HepG2 (cell line): ENCODE data around the gene NDUFAF8. TPM values are rescaled to one million over a fixed set of nuclear protein-coding genes. Genes with fewer than 3 reads are reported as not detected.

Experiments used
- AKAP8 ChIP-seq: sonication (generic); formaldehyde crosslinking; IDR thresholded peaks from 2 replicates; pipeline ENCODE4 v1.5.1; 2020; ENCODE audit warnings: mild to moderate bottlenecking, missing genetic modification reagents
- ARNTL ChIP-seq: sonication (generic); formaldehyde crosslinking; IDR thresholded peaks from 2 replicates; pipeline ENCODE4 v1.4.0; 2020; ENCODE audit warnings: mild to moderate bottlenecking, missing genetic modification reagents
- DNMT1 ChIP-seq: sonication (generic); formaldehyde crosslinking; IDR thresholded peaks from 2 replicates; pipeline ENCODE4 v1.5.1; 2020; ENCODE audit warnings: mild to moderate bottlenecking, missing genetic modification reagents
- GATA4 ChIP-seq: sonication (generic); IDR thresholded peaks from 2 replicates; pipeline ENCODE4 v1.6.1; 2016; ENCODE audit warnings: antibody characterized with exemption, low read depth, borderline replicate concordance
- JUND ChIP-seq: sonication (generic); formaldehyde crosslinking; IDR thresholded peaks from 2 replicates; pipeline ENCODE4 v1.8.0; 2022; ENCODE audit warnings: mild to moderate bottlenecking, missing genetic modification reagents
- KAT7 ChIP-seq: IDR thresholded peaks from 2 replicates; pipeline ENCODE4 v1.6.1; 2018; ENCODE audit warnings: borderline replicate concordance, missing compliant biosample characterization
- MATR3 ChIP-seq: sonication (generic); formaldehyde crosslinking; IDR thresholded peaks from 2 replicates; pipeline ENCODE4 v1.4.0; 2020; ENCODE audit warnings: missing genetic modification reagents
- MXI1 ChIP-seq: IDR thresholded peaks from 3 replicates; pipeline ENCODE4 v1.6.1; 2012; ENCODE audit warnings: low read depth, low read length, inconsistent platforms, borderline replicate concordance
- NCOR1 ChIP-seq: fragments of 200-600 bp; sonication (generic); IDR thresholded peaks from 2 replicates; pipeline ENCODE4 v1.7.0; 2017; ENCODE audit warnings: antibody characterized with exemption, low read length, borderline replicate concordance
- NR2F2 ChIP-seq: IDR thresholded peaks from 2 replicates; pipeline ENCODE4 v1.6.1; 2012; ENCODE audit warnings: low read depth, inconsistent platforms, borderline replicate concordance
- RBAK ChIP-seq: sonication (generic); formaldehyde crosslinking; IDR thresholded peaks from 2 replicates; pipeline ENCODE4 v1.5.1; 2020; ENCODE audit warnings: mild to moderate bottlenecking, missing genetic modification reagents
- REST ChIP-seq, 2 experiments: IDR thresholded peaks; 2 replicates each; pipeline ENCODE4 v1.6.1; 2011 to 2012; ENCODE audit warnings: low read length in 2 of 2, borderline replicate concordance in 1 of 2, low read depth in 1 of 2, mild to moderate bottlenecking in 1 of 2, moderate library complexity in 1 of 2
- SIN3A ChIP-seq: IDR thresholded peaks from 2 replicates; pipeline ENCODE4 v1.6.1; 2011; ENCODE audit warnings: low read depth, mild to moderate bottlenecking, control low read depth, low read length, borderline replicate concordance
- SSRP1 ChIP-seq: IDR thresholded peaks from 2 replicates; pipeline ENCODE4 v1.6.1; 2016; ENCODE audit warnings: control low read depth
- TBP ChIP-seq: sonication (generic); formaldehyde crosslinking; IDR thresholded peaks from 2 replicates; pipeline ENCODE4 v1.5.0; 2020; ENCODE audit warnings: missing genetic modification reagents
- TEAD3 ChIP-seq: optimal IDR thresholded peaks from 2 replicates; pipeline ENCODE3; 2016; ENCODE audit warnings: borderline replicate concordance
- XRCC5 ChIP-seq: fragments of 200-400 bp; formaldehyde crosslinking; optimal IDR thresholded peaks from 2 replicates; pipeline ENCODE3; 2017; ENCODE audit warnings: mild to moderate bottlenecking, low read length
- ZBTB7B ChIP-seq: sonication (generic); formaldehyde crosslinking; IDR thresholded peaks from 2 replicates; pipeline ENCODE4 v1.4.0; 2020; ENCODE audit warnings: missing genetic modification reagents
- ZNF329 ChIP-seq: sonication (generic); formaldehyde crosslinking; IDR thresholded peaks from 2 replicates; pipeline ENCODE4 v1.9.0; 2021; ENCODE audit warnings: low read depth, mild to moderate bottlenecking, missing genetic modification reagents
- ZNF451 ChIP-seq: sonication (generic); formaldehyde crosslinking; IDR thresholded peaks from 2 replicates; pipeline ENCODE4 v1.5.0; 2020; ENCODE audit warnings: mild to moderate bottlenecking, missing genetic modification reagents
- ZNF562 ChIP-seq: sonication (generic); formaldehyde crosslinking; IDR thresholded peaks from 2 replicates; pipeline ENCODE4 v1.8.0; 2022; ENCODE audit warnings: missing genetic modification reagents, borderline replicate concordance
- ZNF652 ChIP-seq: IDR thresholded peaks from 2 replicates; pipeline ENCODE4 v1.6.1; 2016; ENCODE audit warnings: low read depth, borderline replicate concordance
- ZNF879 ChIP-seq: sonication (generic); formaldehyde crosslinking; IDR thresholded peaks from 2 replicates; pipeline ENCODE4 v1.8.1; 2023; ENCODE audit warnings: missing genetic modification reagents
- polyA plus RNA-seq, 8 experiments: library from polyadenylated mRNA; depleted of rRNA in 3 of 8; stranded (reverse) in 7 of 8; unstranded in 1 of 8; fragments of >200 nt; fragmentation: Illumina TruSeq in 4 of 8; extraction: Trizol in 4 of 8; gene quantifications; 2 replicates each; pipeline versions ENCODE4 v1.2.1 to v1.2.3, GENCODE V29; 2011 to 2016; ENCODE audit warnings: low read depth in 4 of 8, missing spikeins in 1 of 8, mixed read lengths in 1 of 8; ENCODE audit not compliant: insufficient read depth in 1 of 8
- total RNA-seq, 5 experiments: library from RNA; depleted of rRNA; stranded (reverse); fragments of >200 nt; fragmentation: Illumina TruSeq; extraction: Trizol; gene quantifications; 2 replicates each; pipeline ENCODE4 v1.2.3, GENCODE V29; 2016; ENCODE audit warnings: low read depth in 1 of 5
- TF ChIP-seq, protein P1 (sequence below): IDR thresholded peaks from 2 replicates; pipeline ENCODE4 v1.6.1; 2016; ENCODE audit warnings: missing genetic modification reagents, missing compliant biosample characterization
- TF ChIP-seq, protein P2 (sequence below): sonication (generic); formaldehyde crosslinking; IDR thresholded peaks from 2 replicates; pipeline ENCODE4 v1.4.0; 2020; ENCODE audit warnings: mild to moderate bottlenecking, low read depth, missing genetic modification reagents
- TF ChIP-seq, protein P3 (sequence below): sonication (generic); formaldehyde crosslinking; IDR thresholded peaks from 2 replicates; pipeline ENCODE4 v1.4.0; 2020; ENCODE audit warnings: missing genetic modification reagents

The NDUFAF8 gene
- total and polyA plus RNA-seq, 2 of the 13 experiments (the other 11 are each of a cell fraction or from before 2014, with no cell fraction given), result 75.6 to 233 TPM

DNA sequence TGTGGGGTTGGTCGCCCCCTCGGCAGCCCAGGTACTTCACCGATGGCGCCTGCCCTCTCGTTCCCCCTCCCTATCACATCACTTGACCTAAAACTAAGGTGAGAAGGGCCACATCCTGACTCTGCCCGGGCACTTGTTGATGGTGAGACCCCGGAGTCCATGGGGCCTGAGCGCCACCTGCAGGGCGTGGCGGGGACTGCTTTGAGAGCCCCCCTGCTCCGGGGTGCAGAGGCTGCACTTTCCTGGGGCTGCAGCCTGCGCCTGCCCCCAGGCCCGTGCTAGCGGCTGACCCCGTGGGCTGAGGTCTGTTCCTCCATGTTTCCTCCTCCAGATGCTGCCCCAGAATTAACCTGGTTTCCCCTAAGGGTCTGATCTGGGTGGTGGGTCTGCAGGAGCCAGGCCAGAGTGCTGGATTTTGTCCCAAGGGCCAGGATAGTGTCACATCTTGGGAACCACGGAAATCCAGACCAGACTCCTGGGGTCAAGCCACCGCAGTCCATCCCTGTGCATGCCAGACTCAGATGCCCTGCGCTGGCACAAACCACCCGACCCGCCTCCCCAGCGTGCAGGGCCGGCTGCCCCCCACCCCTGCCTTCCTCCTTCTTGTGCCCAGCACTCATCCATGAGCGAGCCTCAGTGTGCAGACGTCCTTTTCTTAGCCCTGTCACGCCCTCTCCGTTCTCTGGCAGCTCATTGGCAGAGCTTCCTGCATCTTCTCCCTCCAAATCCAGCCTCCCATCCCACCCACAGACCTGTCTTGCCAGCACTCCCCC is 2.7 kb downstream of the NDUFAF8 start (continued):
- TF ChIP-seq REST (IDR thresholded peaks at IDR 0.05; ENCODE audit: borderline replicate concordance in 1 of 2, low read depth in 1 of 2, low read length in 2 of 2) (no peak), ZNF451 (peak; percentile 27; the same call in 1 of the 2 replicates), SSRP1 (CRISPR knock-in tag) (0 out of 2 replicates have a peak, but pooled peaks have one; percentile 27), MXI1 (no peak), SIN3A (0 out of 2 replicates have a peak, but pooled peaks have one; percentile 37), ZNF562 (CRISPR knock-in tag) (no peak), RBAK (CRISPR knock-in tag) (no peak), ZBTB7B (CRISPR knock-in tag) (peak; percentile 86), AKAP8 (peak; percentile 51; the same call in 1 of the 2 replicates), ZNF329 (no peak), GATA4 (no peak), ARNTL (CRISPR knock-in tag) (peak; percentile 60; the same call in 1 of the 2 replicates), MATR3 (CRISPR knock-in tag) (no peak), XRCC5 (peak; percentile 90), KAT7 (no peak), TBP (CRISPR knock-in tag) (no peak), ZNF652 (no peak), JUND (CRISPR knock-in tag) (peak; percentile 33; the same call in 1 of the 2 replicates), NCOR1 (no peak), NR2F2 (no peak), ZNF879 (no peak), TEAD3 (CRISPR knock-in tag) (peak; percentile 36), DNMT1 (CRISPR knock-in tag) (no peak)
- TF ChIP-seq, protein P1, sequence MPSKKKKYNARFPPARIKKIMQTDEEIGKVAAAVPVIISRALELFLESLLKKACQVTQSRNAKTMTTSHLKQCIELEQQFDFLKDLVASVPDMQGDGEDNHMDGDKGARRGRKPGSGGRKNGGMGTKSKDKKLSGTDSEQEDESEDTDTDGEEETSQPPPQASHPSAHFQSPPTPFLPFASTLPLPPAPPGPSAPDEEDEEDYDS (CRISPR knock-in tag), result 0 out of 2 replicates have a peak, but pooled peaks have one; percentile 19
- TF ChIP-seq, protein P2, sequence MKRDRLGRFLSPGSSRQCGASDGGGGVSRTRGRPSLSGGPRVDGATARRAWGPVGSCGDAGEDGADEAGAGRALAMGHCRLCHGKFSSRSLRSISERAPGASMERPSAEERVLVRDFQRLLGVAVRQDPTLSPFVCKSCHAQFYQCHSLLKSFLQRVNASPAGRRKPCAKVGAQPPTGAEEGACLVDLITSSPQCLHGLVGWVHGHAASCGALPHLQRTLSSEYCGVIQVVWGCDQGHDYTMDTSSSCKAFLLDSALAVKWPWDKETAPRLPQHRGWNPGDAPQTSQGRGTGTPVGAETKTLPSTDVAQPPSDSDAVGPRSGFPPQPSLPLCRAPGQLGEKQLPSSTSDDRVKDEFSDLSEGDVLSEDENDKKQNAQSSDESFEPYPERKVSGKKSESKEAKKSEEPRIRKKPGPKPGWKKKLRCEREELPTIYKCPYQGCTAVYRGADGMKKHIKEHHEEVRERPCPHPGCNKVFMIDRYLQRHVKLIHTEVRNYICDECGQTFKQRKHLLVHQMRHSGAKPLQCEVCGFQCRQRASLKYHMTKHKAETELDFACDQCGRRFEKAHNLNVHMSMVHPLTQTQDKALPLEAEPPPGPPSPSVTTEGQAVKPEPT (CRISPR knock-in tag), result 0 out of 2 replicates have a peak, but pooled peaks have one; percentile 28
- TF ChIP-seq, protein P3, sequence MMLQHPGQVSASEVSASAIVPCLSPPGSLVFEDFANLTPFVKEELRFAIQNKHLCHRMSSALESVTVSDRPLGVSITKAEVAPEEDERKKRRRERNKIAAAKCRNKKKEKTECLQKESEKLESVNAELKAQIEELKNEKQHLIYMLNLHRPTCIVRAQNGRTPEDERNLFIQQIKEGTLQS, result 0 out of 2 replicates have a peak, but pooled peaks have one; percentile 7
